Caco-2 (cell line): ENCODE data around the gene FUBP1. TPM values are rescaled to one million over a fixed set of nuclear protein-coding genes. Genes with fewer than 3 reads are reported as not detected.

Source experiments
- BruUV-seq: library from RNA; stranded (reverse); fragments of 400-500 nt; replicated peaks from 2 replicates; lab custom pipeline; 2021; lab: Mats Ljungman, UMichigan
- CTCF ChIA-PET: fragments of 300-600 bp; sonication (Branson Sonifier 250); formaldehyde crosslinking; loops from one replicate; lab custom pipeline; 2022; ENCODE audit warnings: antibody characterized with exemption; lab: Charles Lee
- POLR2A ChIA-PET: fragments of 300-600 bp; sonication (Branson Sonifier 250); formaldehyde crosslinking; loops from one replicate; lab custom pipeline; 2022; ENCODE audit warnings: antibody characterized with exemption; lab: Charles Lee
- DNase-seq, 2 experiments: peaks; one replicate each; pipeline versions ENCODE4 v3.0.0 to v3.0.0-alpha.2; 2020 to 2022
- H3K27me3 ChIP-seq: replicated peaks from 2 replicates; pipeline ENCODE4 v1.6.0; 2011; ENCODE audit warnings: low read length; ENCODE audit not compliant: control insufficient read depth, insufficient read depth
- H3K36me3 ChIP-seq: 2 replicates; pipeline ENCODE4 v1.5.1; 2011; ENCODE audit warnings: low read length; ENCODE audit not compliant: control insufficient read depth, insufficient read depth
- H3K4me1 ChIP-seq: fragments of 250-450 bp; sonication (Bioruptor Pico); 2 replicates; pipeline ENCODE4 v1.5.1; 2020; ENCODE audit warnings: mild to moderate bottlenecking
- H3K4me3 ChIP-seq: 2 replicates; pipeline ENCODE4 v1.5.1; 2011; ENCODE audit warnings: low read depth, mild to moderate bottlenecking, control low read depth, low read length
- H3K9me3 ChIP-seq: fragments of 250-450 bp; sonication (Bioruptor Pico); 2 replicates; pipeline ENCODE4 v1.5.1; 2020; ENCODE audit warnings: mild to moderate bottlenecking, moderate library complexity
- H3K27ac Mint-ChIP-seq: one replicate; pipeline ENCODE4 v1.8.0; 2022; ENCODE audit warnings: mixed read lengths; ENCODE audit not compliant: unreplicated experiment
- H3K27me3 Mint-ChIP-seq: one replicate; pipeline ENCODE4 v1.8.0; 2022; ENCODE audit warnings: mixed read lengths; ENCODE audit not compliant: insufficient read depth, unreplicated experiment
- H3K36me3 Mint-ChIP-seq: one replicate; pipeline ENCODE4 v1.8.0; 2022; ENCODE audit warnings: mild to moderate bottlenecking, mixed read lengths; ENCODE audit not compliant: insufficient read depth, unreplicated experiment
- H3K4me1 Mint-ChIP-seq: one replicate; pipeline ENCODE4 v1.8.0; 2022; ENCODE audit warnings: low read depth, mixed read lengths; ENCODE audit not compliant: unreplicated experiment
- H3K4me3 Mint-ChIP-seq: one replicate; pipeline ENCODE4 v1.8.0; 2022; ENCODE audit warnings: mild to moderate bottlenecking, moderate library complexity, mixed read lengths; ENCODE audit not compliant: unreplicated experiment
- H3K9me3 Mint-ChIP-seq: one replicate; pipeline ENCODE4 v1.8.0; 2022; ENCODE audit warnings: mixed read lengths; ENCODE audit not compliant: unreplicated experiment
- intact Hi-C: fragments of 100-400 bp; cut with micrococcal nuclease; formaldehyde crosslinking; loops from one replicate; pipeline ENCODE4 v1.10.0; 2022; ENCODE audit not compliant: unreplicated experiment
- total RNA-seq: library from RNA; stranded (reverse); gene quantifications from 2 replicates; pipeline ENCODE4 v1.2.3, GENCODE V29; 2022
- TF ChIP-seq, protein P1 (sequence below), 2 experiments: fragments of 200-600 bp in 1 of 2; IDR thresholded peaks; 1 replicate in 1 of 2; 2 replicates in 1 of 2; pipeline versions ENCODE4 v1.5.1 to v1.8.0; 2011 to 2022; ENCODE audit warnings: antibody characterized with exemption in 1 of 2, control low read depth in 1 of 2, inconsistent platforms in 1 of 2, low read depth in 1 of 2, low read length in 1 of 2, mild to moderate bottlenecking in 1 of 2, moderate library complexity in 1 of 2; ENCODE audit not compliant: insufficient read depth in 1 of 2, severe bottlenecking in 1 of 2, unreplicated experiment in 1 of 2

Gene FUBP1
- total RNA-seq, 1 experiment from 2014 or later = 90.1 TPM

DNA sequence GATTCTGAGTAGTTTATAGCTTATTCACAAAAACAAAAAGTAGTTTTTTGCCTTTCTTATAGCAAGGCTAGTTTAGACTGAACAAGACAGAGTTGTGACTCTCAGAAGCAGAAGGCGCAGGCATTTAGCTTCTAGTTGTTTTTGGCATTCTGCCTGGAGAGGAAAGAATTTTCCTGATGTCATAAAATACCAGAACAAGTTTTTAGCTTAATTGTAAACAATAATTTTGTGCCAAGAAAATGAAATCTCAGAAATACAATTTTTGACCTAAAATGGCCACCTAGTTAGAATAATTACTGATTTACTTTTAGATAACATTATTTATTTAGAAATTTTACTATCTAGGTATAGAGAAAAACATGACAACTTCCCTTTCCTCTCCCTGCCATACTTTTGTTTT lies 26.9 kb upstream of the FUBP1 start:
- Mint-ChIP-seq H3K4me3 (peak overlapping the region; percentile 79), H3K27ac (no peak overlapping the region), H3K4me1 (no peaks in the 10 kb centered on the region), H3K9me3 (no peaks in the 10 kb centered on the region), H3K27me3 (no peaks in the 10 kb centered on the region), H3K36me3 (peaks cover 10% of the 10 kb centered on the region)
- ChIA-PET POLR2A (no interaction called here), CTCF (no interaction called here)
- Histone ChIP-seq H3K36me3 (no peaks in the 10 kb centered on the region), H3K4me1 (no peaks in the 10 kb centered on the region), H3K9me3 (no peaks in the 10 kb centered on the region), H3K4me3 (peak overlapping the region; percentile 16), H3K27me3 (no peaks in the 10 kb centered on the region)
- no peak for DNase-seq
- TF ChIP-seq, protein P1, sequence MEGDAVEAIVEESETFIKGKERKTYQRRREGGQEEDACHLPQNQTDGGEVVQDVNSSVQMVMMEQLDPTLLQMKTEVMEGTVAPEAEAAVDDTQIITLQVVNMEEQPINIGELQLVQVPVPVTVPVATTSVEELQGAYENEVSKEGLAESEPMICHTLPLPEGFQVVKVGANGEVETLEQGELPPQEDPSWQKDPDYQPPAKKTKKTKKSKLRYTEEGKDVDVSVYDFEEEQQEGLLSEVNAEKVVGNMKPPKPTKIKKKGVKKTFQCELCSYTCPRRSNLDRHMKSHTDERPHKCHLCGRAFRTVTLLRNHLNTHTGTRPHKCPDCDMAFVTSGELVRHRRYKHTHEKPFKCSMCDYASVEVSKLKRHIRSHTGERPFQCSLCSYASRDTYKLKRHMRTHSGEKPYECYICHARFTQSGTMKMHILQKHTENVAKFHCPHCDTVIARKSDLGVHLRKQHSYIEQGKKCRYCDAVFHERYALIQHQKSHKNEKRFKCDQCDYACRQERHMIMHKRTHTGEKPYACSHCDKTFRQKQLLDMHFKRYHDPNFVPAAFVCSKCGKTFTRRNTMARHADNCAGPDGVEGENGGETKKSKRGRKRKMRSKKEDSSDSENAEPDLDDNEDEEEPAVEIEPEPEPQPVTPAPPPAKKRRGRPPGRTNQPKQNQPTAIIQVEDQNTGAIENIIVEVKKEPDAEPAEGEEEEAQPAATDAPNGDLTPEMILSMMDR (IDR thresholded peaks at IDR 0.05; ENCODE audit: insufficient read depth in 1 of 2, low read depth in 1 of 2, low read length in 1 of 2, severe bottlenecking in 1 of 2, unreplicated experiment in 1 of 2) = no peak
- BruUV-seq = no TSS peak
- intact Hi-C loops = no loop called here

DNA sequence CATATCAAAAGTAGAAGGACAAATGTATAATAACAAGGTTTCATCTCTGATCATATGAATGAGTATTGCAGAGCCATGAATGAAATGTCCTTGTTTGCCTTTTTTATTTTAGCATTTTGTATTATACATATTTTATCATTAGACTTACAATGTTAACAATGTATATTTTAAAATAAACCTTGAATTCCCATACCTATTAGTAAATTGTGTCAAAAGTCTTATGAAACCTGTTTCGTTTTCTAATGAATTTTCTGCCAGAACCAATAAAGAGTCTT lies 26.5 kb upstream of the FUBP1 start:
- no TSS peak for BruUV-seq
- Histone ChIP-seq H3K4me1 (no peaks in the 10 kb centered on the region), H3K9me3 (no peaks in the 10 kb centered on the region), H3K27me3 (no peaks in the 10 kb centered on the region), H3K36me3 (no peaks in the 10 kb centered on the region), H3K4me3 (peak overlapping the region; percentile 32)
- H3K9me3 Mint-ChIP-seq = no peaks in the 10 kb centered on the region
- H3K27me3 Mint-ChIP-seq = no peaks in the 10 kb centered on the region
- TF ChIP-seq, protein P1 (IDR thresholded peaks at IDR 0.05; ENCODE audit: insufficient read depth in 1 of 2, low read depth in 1 of 2, low read length in 1 of 2, severe bottlenecking in 1 of 2, unreplicated experiment in 1 of 2) = no peak
- H3K36me3 Mint-ChIP-seq = peaks cover 10% of the 10 kb centered on the region
- H3K4me1 Mint-ChIP-seq = no peaks in the 10 kb centered on the region
- H3K4me3 Mint-ChIP-seq = peak overlapping the region; percentile 79
- intact Hi-C loops = no loop called here
- peak overlapping the region; percentile 90 for H3K27ac Mint-ChIP-seq
- DNase-seq = no peak
- CTCF ChIA-PET = interaction anchor here (1.9 kb wide), 1 partner anchor 109 kb away, joined by 14 read pairs; no protein-coding TSS in a partner anchor
- POLR2A ChIA-PET = interaction anchor here (0.9 to 2.0 kb wide), 3 partner anchors 19 to 41 kb away, joined by 4 to 25 read pairs (median 15); partner anchors contain the start of genes FUBP1 and GIPC2

DNA sequence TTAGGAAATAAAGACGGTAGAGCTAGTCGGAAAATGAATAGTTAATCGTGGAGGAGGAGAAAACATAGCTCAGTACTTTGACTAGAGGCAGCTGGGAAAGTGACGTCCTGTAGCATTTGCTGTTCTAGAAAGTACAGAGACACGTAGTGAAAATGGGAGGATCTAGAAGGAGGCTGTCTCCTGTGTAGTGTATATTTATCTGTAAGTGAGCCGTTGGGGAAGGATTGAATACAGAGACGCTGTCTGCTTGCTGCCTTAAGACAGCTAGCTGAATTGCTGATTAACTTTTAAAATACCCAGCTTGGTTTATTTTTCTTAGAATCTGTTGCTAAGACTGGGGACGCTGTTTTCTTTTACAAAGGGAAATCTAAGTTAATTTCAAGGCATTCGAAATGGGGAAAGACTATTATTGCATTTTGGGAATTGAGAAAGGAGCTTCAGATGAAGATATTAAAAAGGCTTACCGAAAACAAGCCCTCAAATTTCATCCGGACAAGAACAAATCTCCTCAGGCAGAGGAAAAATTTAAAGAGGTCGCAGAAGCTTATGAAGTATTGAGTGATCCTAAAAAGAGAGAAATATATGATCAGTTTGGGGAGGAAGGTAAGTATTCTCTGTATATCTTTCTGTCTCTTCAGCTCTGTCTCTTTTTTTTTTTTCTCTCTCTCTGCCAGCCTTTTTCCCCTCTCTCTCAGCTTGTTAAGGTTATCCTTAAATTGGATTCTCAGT lies 26.0 kb upstream of the FUBP1 start, which contains the start of gene DNAJB4:
DNAJB4 (plus strand) TSS at position 221 of the 729 bp plus-strand sequence; CDS start at position 393, 172 bp downstream.
- POLR2A ChIA-PET = interaction anchor here (0.6 to 2.0 kb wide), 5 partner anchors 18 to 1709 kb away, joined by 3 to 25 read pairs (median 4); partner anchors contain the start of genes FUBP1 and GIPC2
- no peaks in the 10 kb centered on the region for H3K36me3 ChIP-seq
- BruUV-seq = TSS peak; percentile 69
- H3K4me3 ChIP-seq = peak within 1 kb of the TSS; percentile 32
- H3K9me3 Mint-ChIP-seq = no peaks in the 10 kb centered on the region
- H3K27ac Mint-ChIP-seq = peak within 1 kb of the TSS; percentile 90
- H3K4me1 Mint-ChIP-seq = no peaks in the 10 kb centered on the region
- no peaks in the 10 kb centered on the region for H3K9me3 ChIP-seq
- peaks cover 10% of the 10 kb centered on the region for H3K36me3 Mint-ChIP-seq
- peak within 1 kb of the TSS; percentile 79 for H3K4me3 Mint-ChIP-seq
- TF ChIP-seq, protein P1 (IDR thresholded peaks at IDR 0.05; ENCODE audit: insufficient read depth in 1 of 2, low read depth in 1 of 2, low read length in 1 of 2, severe bottlenecking in 1 of 2, unreplicated experiment in 1 of 2) = no peak
- intact Hi-C loops = loop anchor here (1.0 kb wide), 3 partner anchors 26 to 109 kb away; partner anchors contain the start of genes FUBP1 and GIPC2
- H3K27me3 Mint-ChIP-seq = no peaks in the 10 kb centered on the region
- peak; percentile 69 to 80 for DNase-seq
- H3K27me3 ChIP-seq = no peaks in the 10 kb centered on the region
- H3K4me1 ChIP-seq = no peaks in the 10 kb centered on the region
- CTCF ChIA-PET = interaction anchor here (1.9 kb wide), 1 partner anchor 109 kb away, joined by 14 read pairs; no protein-coding TSS in a partner anchor
